Lower leg skin (tissue), 4 donors: ENCODE data around the gene OR13C4. TPM values are rescaled to one million over a fixed set of nuclear protein-coding genes. Genes with fewer than 3 reads are reported as not detected.

Experiments
- DNase-seq, 2 donors: peaks; one replicate each; pipeline ENCODE4 v3.0.0-alpha.2; 2019; ENCODE audit warnings: low spot score in 2 of 2
- H3K4me3 ChIP-seq: fragments of 200-600 bp; sonication (generic); 2 replicates; pipeline ENCODE4 v1.5.1; 2017; ENCODE audit warnings: mild to moderate bottlenecking, low read depth; ENCODE audit not compliant: poor library complexity, severe bottlenecking
- CTCF ChIP-seq, 3 donors: fragments of 450-650 bp; IDR thresholded peaks; one replicate each; pipeline ENCODE4 v1.5.1; 2016; ENCODE audit warnings: antibody characterized with exemption in 3 of 3, mild to moderate bottlenecking in 3 of 3, moderate library complexity in 2 of 3
- POLR2A ChIP-seq, 2 donors: fragments of 450-650 bp; IDR thresholded peaks; one replicate each; pipeline ENCODE4 v1.6.1; 2016 to 2017; ENCODE audit warnings: antibody characterized with exemption in 2 of 2, mild to moderate bottlenecking in 1 of 2, moderate library complexity in 1 of 2
- WGBS, 2 donors: methylation state at CpG; one replicate each; pipeline ENCODE4 v1.1.5; 2018; 5-methylcytosine and 5-hydroxymethylcytosine counted together
- intact Hi-C: fragments of 100-400 bp; cut with DNase I; formaldehyde crosslinking; loops from one replicate; pipeline ENCODE4 v1.15.0; 2023; ENCODE audit warnings: low total_unique reads
- total RNA-seq, 4 donors: library from RNA; depleted of rRNA; stranded (reverse); fragments of >200 nt; gene quantifications; one replicate each; pipeline ENCODE4 v1.1.0, GENCODE V29; 2016

The OR13C4 gene
- total RNA-seq, 4 donors from 2014 or later: not detected

- intact Hi-C loops: no loop called here
- TF ChIP-seq CTCF (IDR thresholded peaks at IDR 0.05): no peak
- no peak for TF ChIP-seq POLR2A (IDR thresholded peaks at IDR 0.05)
- no peak for DNase-seq
- WGBS, 2 donors: 74 to 77% methylated on average over 5 of the region's 5 CpGs
- H3K4me3 ChIP-seq: no peak overlapping the region
Observed at GRCh38 chr9:104514901-104515300, 12.1 kb downstream of the OR13C4 start.

DNA sequence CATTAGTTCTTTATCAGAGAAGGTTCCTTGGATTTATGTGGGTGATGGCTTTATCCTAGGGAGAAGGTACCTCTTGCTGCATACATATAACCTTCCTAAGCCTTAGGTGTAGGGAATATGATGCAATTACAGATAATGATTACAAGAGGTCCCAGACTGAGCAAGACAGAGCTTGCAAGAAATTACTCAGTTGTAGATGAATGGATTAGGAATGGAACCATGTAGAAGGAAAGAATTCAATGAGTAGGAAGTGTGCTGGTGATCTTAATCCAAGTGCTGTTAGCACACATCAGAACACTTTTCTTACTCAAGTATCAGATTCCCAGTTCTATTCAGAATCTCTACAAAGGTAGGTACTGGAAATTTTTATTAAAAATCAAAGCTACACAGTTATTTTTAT, 20.4 kb downstream of the OR13C4 start:
- intact Hi-C loops: no loop called here
- no peak overlapping the region for H3K4me3 ChIP-seq
- TF ChIP-seq POLR2A (IDR thresholded peaks at IDR 0.05) (no peak), CTCF (IDR thresholded peaks at IDR 0.05) (no peak)
- no peak for DNase-seq

GRCh38 chr9:104503963-104504362, 23.0 kb downstream of the OR13C4 start, which contains the start of gene OR13F1:
Gene OR13F1, plus strand, starts transcription at chr9:104504263. Its CDS starts 0 bp downstream, at chr9:104504263.
- TF ChIP-seq CTCF (IDR thresholded peaks at IDR 0.05) (no peak), POLR2A (IDR thresholded peaks at IDR 0.05) (no peak)
- intact Hi-C loops: no loop called here
- DNase-seq: no peak
- 93 to 94% methylated on average over 5 of the region's 5 CpGs for WGBS, 2 donors
- no peak within 1 kb of the TSS for H3K4me3 ChIP-seq

GRCh38 chr9:104503440-104503839, 23.6 kb downstream of the OR13C4 start:
- DNase-seq: no peak
- no peak overlapping the region for H3K4me3 ChIP-seq
- TF ChIP-seq CTCF (IDR thresholded peaks at IDR 0.05) (no peak), POLR2A (IDR thresholded peaks at IDR 0.05) (no peak)
- intact Hi-C loops: no loop called here

GRCh38 chr9:104494808-104495207, 32.2 kb downstream of the OR13C4 start:
- WGBS, 2 donors: 38 to 46% methylated on average over 3 of the region's 3 CpGs
- H3K4me3 ChIP-seq: no peak overlapping the region
- TF ChIP-seq POLR2A (IDR thresholded peaks at IDR 0.05) (no peak), CTCF (IDR thresholded peaks at IDR 0.05) (no peak)
- no peak for DNase-seq
- intact Hi-C loops: loop anchor here (5.0 kb wide), 1 partner anchor 967 kb away; no protein-coding TSS in a partner anchor

- WGBS, 2 donors: 94 to 97% methylated on average over 2 of the region's 2 CpGs
- intact Hi-C loops: no loop called here
- no peak overlapping the region for H3K4me3 ChIP-seq
- DNase-seq: no peak
- TF ChIP-seq CTCF (IDR thresholded peaks at IDR 0.05) (no peak), POLR2A (IDR thresholded peaks at IDR 0.05) (no peak)
Observed at GRCh38 chr9:104485014-104485413, 42.0 kb downstream of the OR13C4 start.
